ENCODE data around the gene ADAMTS12. TPM values are rescaled to one million over a fixed set of nuclear protein-coding genes. Genes with fewer than 3 reads are reported as not detected.
"Not testable (repeated sequence)": the region's sequence is repeated elsewhere in the genome, so short reads cannot be mapped to it uniquely, and the experiment has no call there.

The ADAMTS12 gene
- polyA plus RNA-seq, 4 donors, result 14.6 to 17.2 (median 16.6) TPM

- no peak for DNase-seq (ENCODE audit: low read depth in 4 of 4, low spot score in 2 of 4)
These were observed 334.2 kb downstream of the ADAMTS12 start for GRCh38 chr5:33557605-33558004.

GRCh38 chr5:33556330-33557328 lies 335.2 kb downstream of the ADAMTS12 start:
- DNase-seq (ENCODE audit: low read depth in 4 of 4, low spot score in 2 of 4), result peak in 2 of 4 donors; percentile 15 to 36

- no peak for DNase-seq (ENCODE audit: low read depth in 4 of 4, low spot score in 2 of 4)
These were observed 341.7 kb downstream of the ADAMTS12 start for GRCh38 chr5:33549982-33550567.

GRCh38 chr5:33539790-33540189 lies 352.0 kb downstream of the ADAMTS12 start:
- DNase-seq (ENCODE audit: low read depth in 4 of 4, low spot score in 2 of 4), result not testable (repeated sequence)

GRCh38 chr5:33539212-33539611 lies 352.6 kb downstream of the ADAMTS12 start:
- DNase-seq (ENCODE audit: low read depth in 4 of 4, low spot score in 2 of 4), result no peak

GRCh38 chr5:33538201-33538600 lies 353.6 kb downstream of the ADAMTS12 start:
- no peak for DNase-seq (ENCODE audit: low read depth in 4 of 4, low spot score in 2 of 4)

- DNase-seq (ENCODE audit: low read depth in 4 of 4, low spot score in 2 of 4), result no peak
These were observed 354.6 kb downstream of the ADAMTS12 start for GRCh38 chr5:33537240-33537639.

- no peak for DNase-seq (ENCODE audit: low read depth in 4 of 4, low spot score in 2 of 4)
These were observed 355.0 kb downstream of the ADAMTS12 start for GRCh38 chr5:33536802-33537201.

GRCh38 chr5:33531824-33532223 lies 360.0 kb downstream of the ADAMTS12 start:
- no peak for DNase-seq (ENCODE audit: low read depth in 4 of 4, low spot score in 2 of 4)

GRCh38 chr5:33531037-33531298 lies 360.8 kb downstream of the ADAMTS12 start:
- no peak for DNase-seq (ENCODE audit: low read depth in 4 of 4, low spot score in 2 of 4)

- no peak for DNase-seq (ENCODE audit: low read depth in 4 of 4, low spot score in 2 of 4)
These were observed 361.4 kb downstream of the ADAMTS12 start for GRCh38 chr5:33530183-33531036.

GRCh38 chr5:33527696-33528095 lies 364.1 kb downstream of the ADAMTS12 start:
- DNase-seq (ENCODE audit: low read depth in 4 of 4, low spot score in 2 of 4), result no peak

GRCh38 chr5:33526755-33527154 lies 365.0 kb downstream of the ADAMTS12 start:
- DNase-seq (ENCODE audit: low read depth in 4 of 4, low spot score in 2 of 4), result no peak

- DNase-seq (ENCODE audit: low read depth in 4 of 4, low spot score in 2 of 4), result no peak
These were observed 367.3 kb downstream of the ADAMTS12 start for GRCh38 chr5:33524476-33524875.

GRCh38 chr5:33523208-33523771 lies 368.5 kb downstream of the ADAMTS12 start:
- no peak for DNase-seq (ENCODE audit: low read depth in 4 of 4, low spot score in 2 of 4)

- DNase-seq (ENCODE audit: low read depth in 4 of 4, low spot score in 2 of 4), result no peak
These were observed 375.4 kb downstream of the ADAMTS12 start for GRCh38 chr5:33516421-33516820.

GRCh38 chr5:33515366-33515765 lies 376.4 kb downstream of the ADAMTS12 start:
- not testable (repeated sequence) for DNase-seq (ENCODE audit: low read depth in 4 of 4, low spot score in 2 of 4)

- DNase-seq (ENCODE audit: low read depth in 4 of 4, low spot score in 2 of 4), result no peak
These were observed 378.2 kb downstream of the ADAMTS12 start for GRCh38 chr5:33513462-33514185.

GRCh38 chr5:33509036-33509435 lies 382.8 kb downstream of the ADAMTS12 start:
- DNase-seq (ENCODE audit: low read depth in 4 of 4, low spot score in 2 of 4), result no peak

- DNase-seq (ENCODE audit: low read depth in 4 of 4, low spot score in 2 of 4), result no peak
These were observed 384.4 kb downstream of the ADAMTS12 start for GRCh38 chr5:33507426-33507825.

Data from left renal cortex interstitium (tissue), 4 donors.